GM20431 (cell line): ENCODE results near the gene DCAF16.

Experiments used
- in situ Hi-C: fragments of 300-500 bp; cut with MseI, MboI; formaldehyde crosslinking; loops from one replicate; pipeline ENCODE4 v1.15.0; 2020; ENCODE audit warnings: low sequenced_read_pairs; ENCODE audit not compliant: unreplicated experiment

The DCAF16 gene

GRCh38 chr4:17787315-17787714, 23.2 kb downstream of the DCAF16 start:
- in situ Hi-C loops: no loop called here

GRCh38 chr4:17786567-17786966, 24.0 kb downstream of the DCAF16 start:
- in situ Hi-C loops: no loop called here

DNA sequence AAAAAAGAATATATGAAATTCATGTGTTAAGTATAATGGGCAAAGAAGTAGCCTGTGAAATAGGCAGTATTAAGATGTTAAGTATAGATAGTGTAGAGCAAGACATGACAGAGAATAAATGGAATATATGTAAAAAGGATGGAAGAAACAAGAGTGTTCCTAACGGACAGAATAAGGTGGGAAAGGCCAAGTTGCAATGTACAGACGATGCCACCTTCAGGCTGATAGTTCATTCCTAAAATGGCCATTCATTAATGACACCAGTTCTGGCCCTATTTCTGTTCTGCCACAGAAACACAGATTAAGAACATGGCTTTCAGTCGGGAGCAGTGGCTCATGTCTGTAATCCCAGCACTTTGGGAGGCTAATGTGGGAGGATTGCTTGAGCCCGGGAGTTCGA, 24.7 kb downstream of the DCAF16 start:
- in situ Hi-C loops: no loop called here

- in situ Hi-C loops: no loop called here
These were observed 29.0 kb downstream of the DCAF16 start, which contains the start of gene FAM184B for GRCh38 chr4:17781300-17782287. Gene FAM184B, minus strand, starts transcription at chr4:17781621. Its CDS starts 322 bp downstream, at chr4:17781299.

DNA sequence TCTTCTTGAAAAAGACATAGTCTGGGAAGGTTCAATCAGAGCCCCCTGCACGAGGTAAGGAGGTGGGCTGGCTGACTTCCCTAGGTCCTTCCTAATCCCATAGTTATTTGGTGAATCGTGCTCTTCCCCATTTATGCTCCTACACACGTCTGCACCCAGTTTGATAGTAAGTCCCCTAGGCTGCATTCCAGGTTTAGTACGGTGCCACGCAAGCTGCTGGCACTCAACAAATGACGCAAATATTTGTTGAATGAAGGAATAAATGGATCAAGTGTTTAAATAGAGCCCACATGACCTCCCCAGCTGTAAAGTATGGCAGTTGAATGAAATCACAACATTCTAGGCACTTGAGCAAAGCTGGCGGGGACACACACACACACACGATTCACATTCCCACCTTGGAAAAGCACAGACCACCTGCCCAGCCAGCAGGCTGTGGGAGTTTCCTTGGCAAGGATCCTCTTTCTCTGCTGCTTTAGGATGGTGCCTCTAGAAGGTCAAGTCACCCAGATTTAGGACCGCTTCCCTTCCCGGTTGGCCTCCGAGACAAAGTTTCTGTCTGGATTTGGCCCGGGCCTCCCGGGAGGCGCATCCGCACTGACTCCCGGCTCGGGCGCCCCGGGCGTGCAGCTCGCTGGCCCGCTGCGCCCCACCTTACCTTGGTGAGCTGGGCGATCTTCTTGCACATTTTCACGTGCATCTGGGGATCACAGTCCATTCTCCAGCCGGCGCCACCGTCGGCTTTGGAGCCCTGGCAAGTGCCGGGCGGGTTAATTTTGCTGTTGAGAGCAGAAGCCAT, 29.9 kb downstream of the DCAF16 start:
- in situ Hi-C loops: no loop called here

DNA sequence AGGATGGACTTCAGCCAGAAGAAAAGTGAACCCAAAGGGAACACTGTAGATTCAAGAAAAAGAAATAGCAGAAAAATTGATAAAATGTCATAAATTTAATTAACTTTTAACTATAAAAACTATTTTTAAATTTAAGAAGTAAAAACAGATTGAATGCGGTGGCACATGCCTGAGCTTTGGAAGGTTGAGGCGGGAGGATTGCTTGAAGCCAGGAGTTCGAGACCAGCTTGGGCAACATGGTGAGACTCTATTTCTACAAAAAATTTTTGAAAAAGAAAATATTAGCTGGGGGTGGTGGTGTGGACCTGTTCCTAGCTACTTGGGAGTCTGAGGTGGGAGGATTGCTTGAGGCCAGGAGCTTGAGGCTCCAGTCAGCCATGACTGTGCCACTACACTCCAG, 32.1 kb downstream of the DCAF16 start:
- in situ Hi-C loops: no loop called here

GRCh38 chr4:17773135-17773698, 37.3 kb downstream of the DCAF16 start:
- in situ Hi-C loops: no loop called here

DNA sequence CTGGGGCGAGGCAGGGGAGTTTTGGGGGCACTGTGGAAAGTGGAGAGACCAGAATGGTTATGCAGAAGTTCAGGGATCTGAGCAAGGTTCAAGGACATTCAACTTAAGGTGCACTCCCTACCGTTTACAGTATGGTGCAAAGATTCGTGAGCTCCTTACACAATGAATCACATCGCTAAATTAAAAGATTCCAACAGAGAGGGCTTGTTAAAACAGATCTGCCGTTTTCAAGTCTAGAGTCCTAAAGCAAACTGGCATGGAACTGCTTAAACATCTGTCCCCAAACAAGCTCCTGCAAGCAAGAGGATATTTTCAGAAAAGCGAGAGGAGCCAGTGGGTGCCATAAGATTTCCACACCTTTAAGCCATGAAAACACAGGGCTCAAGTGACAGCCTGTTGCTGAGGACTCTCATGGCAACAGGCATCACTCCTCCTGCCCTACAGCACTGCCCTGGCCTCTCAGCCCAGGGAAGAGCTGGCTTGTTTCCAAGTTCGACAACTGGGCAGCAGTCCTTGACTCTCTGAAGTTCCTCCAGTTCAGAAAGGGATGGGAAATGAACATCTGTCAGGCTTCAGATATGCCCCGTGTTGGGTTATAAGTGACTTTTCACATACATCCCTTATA, 39.2 kb downstream of the DCAF16 start:
- in situ Hi-C loops: no loop called here

GRCh38 chr4:17770845-17771244, 39.7 kb downstream of the DCAF16 start:
- in situ Hi-C loops: no loop called here

GRCh38 chr4:17769406-17770174, 41.0 kb downstream of the DCAF16 start:
- in situ Hi-C loops: no loop called here

GRCh38 chr4:17766826-17767458, 43.6 kb downstream of the DCAF16 start:
- in situ Hi-C loops: no loop called here

GRCh38 chr4:17765514-17766286, 44.9 kb downstream of the DCAF16 start:
- in situ Hi-C loops: no loop called here

DNA sequence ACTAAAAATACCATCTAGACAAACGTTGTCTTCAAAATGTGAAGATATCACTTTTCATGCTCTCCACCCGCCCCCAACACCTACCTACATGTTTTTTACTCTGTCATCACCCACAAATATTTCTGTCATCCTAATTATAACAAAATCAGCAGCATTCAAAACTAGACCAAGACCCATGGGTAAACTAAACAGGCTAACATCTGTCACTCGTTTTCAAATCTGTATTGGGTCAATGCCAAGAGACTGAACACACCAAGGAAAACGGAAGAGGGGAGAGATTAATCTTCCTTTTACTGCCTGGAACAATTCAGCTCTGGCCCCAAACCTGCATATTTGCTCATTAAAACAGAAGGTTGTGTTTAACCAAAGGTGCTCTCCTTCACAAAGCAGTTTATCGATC, 46.6 kb downstream of the DCAF16 start:
- in situ Hi-C loops: no loop called here

DNA sequence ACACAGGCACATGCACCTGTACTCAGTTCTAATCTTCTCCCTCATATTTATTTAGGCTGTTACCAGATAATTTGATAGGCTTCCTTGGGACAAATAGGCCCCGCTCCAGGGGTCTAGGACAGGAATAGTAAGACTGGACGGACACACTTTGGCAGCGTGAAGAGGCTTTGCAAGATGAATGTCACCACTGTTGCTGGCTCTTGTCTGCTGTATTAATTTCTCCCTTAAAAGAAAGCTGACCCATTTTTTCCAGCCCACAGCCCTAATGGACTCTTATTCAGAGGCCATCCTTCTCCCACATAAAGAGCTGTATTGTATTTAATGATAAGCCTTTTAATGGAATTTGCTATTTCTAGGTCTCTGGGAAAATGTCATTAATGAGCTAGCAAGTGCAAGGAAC, 47.1 kb downstream of the DCAF16 start:
- in situ Hi-C loops: no loop called here

DNA sequence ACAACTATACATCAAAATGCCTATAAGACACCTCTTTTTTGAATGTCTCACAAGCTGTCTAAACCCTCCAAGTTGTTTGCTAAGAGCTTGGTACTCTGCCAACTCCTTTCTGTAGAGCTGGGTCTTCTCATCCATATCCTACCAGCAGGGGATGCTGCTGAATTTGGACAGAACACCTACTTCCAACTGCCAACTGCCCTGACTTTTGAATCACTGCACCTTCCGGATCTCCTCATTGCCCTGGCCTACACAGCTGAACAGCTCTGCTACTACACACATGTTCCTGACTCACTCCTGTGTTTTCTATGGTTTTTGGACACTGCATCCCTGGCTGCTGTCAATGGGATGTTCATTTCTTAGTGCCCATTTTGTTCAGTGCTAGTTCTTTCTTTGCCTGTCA, 47.8 kb downstream of the DCAF16 start:
- in situ Hi-C loops: no loop called here

- in situ Hi-C loops: no loop called here
These were observed 49.5 kb downstream of the DCAF16 start for GRCh38 chr4:17761062-17761461.

DNA sequence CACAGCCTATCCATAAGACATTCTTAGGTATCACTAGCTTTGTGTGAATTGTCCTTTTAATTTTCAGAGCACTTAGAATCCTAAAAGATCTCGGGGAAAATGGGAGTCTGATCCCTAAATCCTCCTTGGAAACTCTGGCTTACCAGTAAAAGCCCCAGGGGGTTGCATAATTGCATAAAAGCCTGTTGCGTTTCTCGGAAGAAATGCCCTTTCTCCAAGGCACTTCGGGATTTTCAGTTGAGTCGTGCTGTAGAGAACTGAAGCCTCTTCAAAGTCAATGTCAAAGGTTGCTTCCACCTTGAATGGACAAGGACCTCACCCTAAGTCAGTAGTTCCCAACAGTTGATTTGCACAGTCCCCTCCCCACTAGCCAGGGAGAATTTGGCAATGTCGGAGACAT, 49.9 kb downstream of the DCAF16 start:
- in situ Hi-C loops: no loop called here

- in situ Hi-C loops: no loop called here
These were observed 52.1 kb downstream of the DCAF16 start for GRCh38 chr4:17758485-17758884.
